CD14-positive monocyte (primary cell): ENCODE measurements around the gene SYCE1. TPM values are rescaled to one million over a fixed set of nuclear protein-coding genes. Genes with fewer than 3 reads are reported as not detected.

ENCODE experiments used
- DNase-seq, 3 donors: peaks; one replicate each; pipeline ENCODE4 v3.0.0-alpha.2; 2011 to 2022
- H2AFZ ChIP-seq: 2 replicates; pipeline ENCODE4 v1.6.0; 2012; ENCODE audit warnings: mild to moderate bottlenecking, low read depth, low read length, inconsistent platforms; ENCODE audit not compliant: insufficient read depth, poor library complexity, severe bottlenecking
- H3K27ac ChIP-seq, 2 donors: 1 replicate in 1 of 2; 2 replicates in 1 of 2; pipeline ENCODE4 v1.5.1; 2012 to 2013; ENCODE audit warnings: low read length in 2 of 2, control low read depth in 1 of 2, inconsistent platforms in 1 of 2, low read depth in 1 of 2, mild to moderate bottlenecking in 1 of 2
- H3K27me3 ChIP-seq, 2 donors: one replicate each; pipeline versions ENCODE4 v1.6.0 to v1.6.1; 2011 to 2013; ENCODE audit warnings: low read length in 2 of 2; ENCODE audit not compliant: control insufficient read depth in 2 of 2, insufficient read depth in 2 of 2
- H3K36me3 ChIP-seq, 2 donors: replicated peaks in 1 of 2; 1 replicate in 1 of 2; 2 replicates in 1 of 2; pipeline versions ENCODE4 v1.5.1 to v1.6.1; 2012 to 2013; ENCODE audit warnings: low read length in 2 of 2, control low read depth in 1 of 2, inconsistent platforms in 1 of 2, mild to moderate bottlenecking in 1 of 2; ENCODE audit not compliant: insufficient read depth in 2 of 2, control insufficient read depth in 1 of 2
- H3K4me1 ChIP-seq, 2 donors: 1 replicate in 1 of 2; 2 replicates in 1 of 2; pipeline versions ENCODE4 v1.5.1 to v1.6.1; 2012 to 2013; ENCODE audit warnings: low read length in 2 of 2, control low read depth in 1 of 2, inconsistent platforms in 1 of 2, mild to moderate bottlenecking in 1 of 2, moderate library complexity in 1 of 2; ENCODE audit not compliant: insufficient read depth in 2 of 2, control insufficient read depth in 1 of 2
- H3K4me2 ChIP-seq: replicated peaks from 2 replicates; pipeline ENCODE3; 2012; ENCODE audit warnings: low read length, moderate library complexity, mild to moderate bottlenecking; ENCODE audit not compliant: poor library complexity, severe bottlenecking; ENCODE audit errors: extremely low read depth
- H3K4me3 ChIP-seq, 3 experiments: fragments of 200-600 bp in 1 of 3; sonication (generic) in 1 of 3; replicated peaks in 1 of 3; 1 replicate in 2 of 3; 2 replicates in 1 of 3; pipeline ENCODE4 v1.5.1; 2011 to 2013; ENCODE audit warnings: low read length in 3 of 3, mild to moderate bottlenecking in 3 of 3, control low read depth in 2 of 3, low read depth in 2 of 3, inconsistent platforms in 1 of 3, moderate library complexity in 1 of 3
- H3K79me2 ChIP-seq: 2 replicates; pipeline ENCODE4 v1.6.0; 2012; ENCODE audit warnings: mild to moderate bottlenecking, control low read depth, inconsistent platforms, low read length, moderate library complexity; ENCODE audit not compliant: insufficient read depth
- H3K9ac ChIP-seq: 2 replicates; pipeline ENCODE4 v1.6.0; 2017; ENCODE audit warnings: low read length, mild to moderate bottlenecking; ENCODE audit not compliant: insufficient read depth, poor library complexity, severe bottlenecking
- H3K9me3 ChIP-seq, 2 donors: replicated peaks in 1 of 2; 1 replicate in 1 of 2; 2 replicates in 1 of 2; pipeline versions ENCODE4 v1.5.1 to v1.6.1; 2012 to 2013; ENCODE audit warnings: low read length in 2 of 2, control low read depth in 1 of 2; ENCODE audit not compliant: control insufficient read depth in 1 of 2, insufficient read depth in 1 of 2
- H4K20me1 ChIP-seq: 2 replicates; pipeline ENCODE4 v1.6.0; 2012; ENCODE audit warnings: mild to moderate bottlenecking, low read length, control low read depth, moderate library complexity; ENCODE audit not compliant: insufficient read depth
- H3K27ac Mint-ChIP-seq, 7 donors: one replicate each; pipeline ENCODE4 v1.8.0; 2020; ENCODE audit warnings: mild to moderate bottlenecking in 7 of 7, mixed read lengths in 7 of 7, moderate library complexity in 6 of 7, inconsistent platforms in 2 of 7
- H3K27me3 Mint-ChIP-seq, 3 donors: one replicate each; pipeline ENCODE4 v1.8.0; 2021 to 2022; ENCODE audit warnings: low read depth in 3 of 3, mild to moderate bottlenecking in 3 of 3, mixed read lengths in 3 of 3, moderate library complexity in 3 of 3, inconsistent platforms in 1 of 3
- H3K36me3 Mint-ChIP-seq, 2 donors: one replicate each; pipeline ENCODE4 v1.8.0; 2020; ENCODE audit warnings: mixed read lengths in 2 of 2, inconsistent platforms in 1 of 2, mild to moderate bottlenecking in 1 of 2
- H3K4me1 Mint-ChIP-seq: one replicate; pipeline ENCODE4 v1.8.0; 2020; ENCODE audit warnings: mild to moderate bottlenecking, mixed read lengths
- H3K4me3 Mint-ChIP-seq, 2 donors: one replicate each; pipeline ENCODE4 v1.8.0; 2020; ENCODE audit warnings: mild to moderate bottlenecking in 2 of 2, mixed read lengths in 2 of 2, moderate library complexity in 1 of 2
- H3K9me3 Mint-ChIP-seq, 7 donors: one replicate each; pipeline ENCODE4 v1.8.0; 2020 to 2022; ENCODE audit warnings: mixed read lengths in 7 of 7, mild to moderate bottlenecking in 6 of 7, moderate library complexity in 6 of 7, inconsistent platforms in 2 of 7
- CTCF ChIP-seq: fragments of 200-600 bp; IDR thresholded peaks from one replicate; pipeline ENCODE4 v1.8.0; 2022; ENCODE audit warnings: antibody characterized with exemption, mild to moderate bottlenecking
- WGBS: methylation state at CpG from one replicate; pipeline ENCODE4 v1.1.5; 2013; ENCODE audit warnings: missing lambda C conversion rate; ENCODE audit not compliant: insufficient coverage; 5-methylcytosine and 5-hydroxymethylcytosine counted together
- intact Hi-C, 2 donors: fragments of 100-400 bp; cut with micrococcal nuclease; formaldehyde crosslinking; loops; one replicate each; pipeline versions ENCODE4 v1.15.0 to v1.15.1; 2023
- polyA plus RNA-seq, 3 donors: library from polyadenylated mRNA; depleted of rRNA in 1 of 3; unstranded in 2 of 3; stranded (reverse) in 1 of 3; fragments of 300-500 nt in 2 of 3; fragments of >200 nt in 1 of 3; fragmentation: Illumina TruSeq in 2 of 3; gene quantifications; 1 replicate in 2 of 3; 2 replicates in 1 of 3; pipeline ENCODE4 v1.2.3, GENCODE V29; 2012 to 2021

Gene SYCE1
- polyA plus RNA-seq, 3 donors = 0.12 TPM; not detected in 2

GRCh38 chr10:133613699-133614098 lies 48.3 kb upstream of the SYCE1 start:
- WGBS = 66% methylated on average over 6 of the region's 6 CpGs
- Mint-ChIP-seq H3K27me3 (peaks cover 0 to 21% (median 15%) of the 10 kb centered on the region in 3 donors), H3K27ac (no peak overlapping the region), H3K4me1 (peaks cover 3% of the 10 kb centered on the region), H3K4me3 (no peak overlapping the region), H3K36me3 (no peaks in the 10 kb centered on the region), H3K9me3 (peaks cover 0 to 6% (median 1%) of the 10 kb centered on the region in 7 donors)
- H3K27ac ChIP-seq = no peak overlapping the region
- H3K4me2 ChIP-seq = no peak overlapping the region
- TF ChIP-seq CTCF = no peak
- no peaks in the 10 kb centered on the region for H3K4me1 ChIP-seq
- H2AFZ ChIP-seq = no peak overlapping the region
- no peaks in the 10 kb centered on the region for H4K20me1 ChIP-seq
- H3K27me3 ChIP-seq = peaks cover 0 to 3% of the 10 kb centered on the region in 2 donors
- H3K36me3 ChIP-seq = no peaks in the 10 kb centered on the region
- intact Hi-C loops = no loop called here
- H3K4me3 ChIP-seq = no peak overlapping the region
- H3K9me3 ChIP-seq = no peaks in the 10 kb centered on the region
- no peak overlapping the region for H3K9ac ChIP-seq
- DNase-seq = no peak
- no peaks in the 10 kb centered on the region for H3K79me2 ChIP-seq

GRCh38 chr10:133611079-133611478 lies 45.7 kb upstream of the SYCE1 start:
- no peak overlapping the region for H2AFZ ChIP-seq
- intact Hi-C loops = no loop called here
- H3K27ac ChIP-seq = no peak overlapping the region
- no peak overlapping the region for H3K4me3 ChIP-seq
- H4K20me1 ChIP-seq = no peaks in the 10 kb centered on the region
- H3K9ac ChIP-seq = no peak overlapping the region
- Mint-ChIP-seq H3K4me1 (peaks cover 3% of the 10 kb centered on the region), H3K27ac (no peak overlapping the region), H3K9me3 (peaks cover 0 to 17% (median 12%) of the 10 kb centered on the region in 7 donors), H3K4me3 (peak overlapping the region in 1 of 2 donors; percentile 3), H3K27me3 (peaks cover 0 to 30% (median 21%) of the 10 kb centered on the region in 3 donors), H3K36me3 (no peaks in the 10 kb centered on the region)
- no peaks in the 10 kb centered on the region for H3K79me2 ChIP-seq
- H3K27me3 ChIP-seq = peaks cover 0 to 9% of the 10 kb centered on the region in 2 donors
- H3K36me3 ChIP-seq = no peaks in the 10 kb centered on the region
- TF ChIP-seq CTCF = no peak
- H3K4me2 ChIP-seq = no peak overlapping the region
- WGBS = 63% methylated on average over 4 of the region's 4 CpGs
- H3K4me1 ChIP-seq = no peaks in the 10 kb centered on the region
- DNase-seq = no peak
- H3K9me3 ChIP-seq = peaks cover 4 to 6% of the 10 kb centered on the region in 2 donors
